Liver (tissue), 9 donors: ENCODE results near the gene UBFD1. TPM values are rescaled to one million over a fixed set of nuclear protein-coding genes. Genes with fewer than 3 reads are reported as not detected.
"Not testable (repeated sequence)": the region's sequence is repeated elsewhere in the genome, so short reads cannot be mapped to it uniquely, and the experiment has no call there.

Source experiments
- DNase-seq: peaks from one replicate; pipeline ENCODE4 v3.0.0-alpha.2; 2017; ENCODE audit warnings: low spot score
- H3K27ac ChIP-seq, 2 donors: one replicate each; pipeline ENCODE4 v1.7.0; 2013; ENCODE audit warnings: inconsistent platforms in 2 of 2, low read length in 2 of 2, control low read depth in 1 of 2, low read depth in 1 of 2, mild to moderate bottlenecking in 1 of 2
- H3K27me3 ChIP-seq, 4 donors: one replicate each; pipeline versions ENCODE4 v1.6.1 to v1.7.0; 2013; ENCODE audit warnings: low read length in 3 of 4, inconsistent platforms in 1 of 4, mild to moderate bottlenecking in 1 of 4, moderate library complexity in 1 of 4; ENCODE audit not compliant: control insufficient read depth in 4 of 4, insufficient read depth in 4 of 4
- H3K36me3 ChIP-seq, 4 donors: one replicate each; pipeline versions ENCODE4 v1.6.1 to v1.7.0; 2013; ENCODE audit warnings: low read length in 3 of 4, mild to moderate bottlenecking in 3 of 4, low read depth in 1 of 4, moderate library complexity in 1 of 4; ENCODE audit not compliant: control insufficient read depth in 4 of 4, insufficient read depth in 3 of 4
- H3K4me1 ChIP-seq, 4 donors: one replicate each; pipeline versions ENCODE4 v1.6.1 to v1.7.0; 2013; ENCODE audit warnings: low read length in 3 of 4, mild to moderate bottlenecking in 3 of 4, moderate library complexity in 1 of 4; ENCODE audit not compliant: control insufficient read depth in 4 of 4, insufficient read depth in 4 of 4
- H3K4me3 ChIP-seq, 3 donors: one replicate each; pipeline versions ENCODE4 v1.6.1 to v1.7.0; 2013; ENCODE audit warnings: low read length in 3 of 3, control low read depth in 1 of 3, low read depth in 1 of 3, mild to moderate bottlenecking in 1 of 3
- H3K9ac ChIP-seq, 2 donors: one replicate each; pipeline ENCODE4 v1.7.0; 2013; ENCODE audit warnings: low read length in 2 of 2, mild to moderate bottlenecking in 2 of 2, moderate library complexity in 2 of 2, control low read depth in 1 of 2, low read depth in 1 of 2
- H3K9me3 ChIP-seq, 4 donors: one replicate each; pipeline versions ENCODE4 v1.6.1 to v1.7.0; 2013; ENCODE audit warnings: low read length in 3 of 4; ENCODE audit not compliant: control insufficient read depth in 4 of 4
- FOXA1 ChIP-seq: IDR thresholded peaks from 2 replicates; pipeline ENCODE4 v1.6.1; 2016; ENCODE audit warnings: antibody characterized with exemption
- FOXA2 ChIP-seq: IDR thresholded peaks from 2 replicates; pipeline ENCODE4 v1.6.1; 2016; ENCODE audit warnings: antibody characterized with exemption
- GABPA ChIP-seq, 2 donors: IDR thresholded peaks in 1 of 2; conservative IDR thresholded peaks in 1 of 2; 2 replicates each; pipeline ENCODE4 v1.6.1; 2016; ENCODE audit warnings: antibody characterized with exemption in 2 of 2, mild to moderate bottlenecking in 1 of 2, moderate library complexity in 1 of 2
- HNF4A ChIP-seq, 2 donors: conservative IDR thresholded peaks; 2 replicates each; pipeline ENCODE4 v1.6.1; 2016; ENCODE audit warnings: antibody characterized with exemption in 2 of 2, mild to moderate bottlenecking in 2 of 2
- JUND ChIP-seq, 2 donors: IDR thresholded peaks; 2 replicates each; pipeline ENCODE4 v1.6.1; 2016; ENCODE audit warnings: antibody characterized with exemption in 2 of 2
- MAX ChIP-seq: IDR thresholded peaks from 2 replicates; pipeline ENCODE4 v1.6.1; 2016; ENCODE audit warnings: antibody characterized with exemption
- NR2F2 ChIP-seq: IDR thresholded peaks from 2 replicates; pipeline ENCODE4 v1.6.1; 2016; ENCODE audit warnings: antibody characterized with exemption
- RAD21 ChIP-seq, 2 donors: IDR thresholded peaks; 2 replicates each; pipeline ENCODE4 v1.6.1; 2016; ENCODE audit warnings: antibody characterized with exemption in 2 of 2, mild to moderate bottlenecking in 2 of 2
- REST ChIP-seq: IDR thresholded peaks from 2 replicates; pipeline ENCODE4 v1.6.1; 2016; ENCODE audit warnings: antibody characterized with exemption, mild to moderate bottlenecking
- RXRA ChIP-seq, 2 donors: IDR thresholded peaks; 2 replicates each; pipeline ENCODE4 v1.6.1; 2017 to 2018; ENCODE audit warnings: antibody characterized with exemption in 2 of 2, mild to moderate bottlenecking in 1 of 2
- SP1 ChIP-seq: IDR thresholded peaks from 2 replicates; pipeline ENCODE4 v1.6.1; 2018; ENCODE audit warnings: antibody characterized with exemption, mild to moderate bottlenecking
- TAF1 ChIP-seq: conservative IDR thresholded peaks from 2 replicates; pipeline ENCODE4 v1.6.1; 2016; ENCODE audit warnings: antibody characterized with exemption, mild to moderate bottlenecking
- YY1 ChIP-seq: IDR thresholded peaks from 2 replicates; pipeline ENCODE4 v1.6.1; 2016; ENCODE audit warnings: antibody characterized with exemption, mild to moderate bottlenecking
- WGBS: extraction: QIAGEN DNeasy Blood & Tissue Kit; methylation state at CpG from one replicate; pipeline ENCODE4 v1.1.7; 2013; 5-methylcytosine and 5-hydroxymethylcytosine counted together
- polyA plus RNA-seq, 2 donors: library from polyadenylated mRNA; stranded (reverse) in 1 of 2; unstranded in 1 of 2; fragments of 200-250 nt in 1 of 2; fragments of >200 nt in 1 of 2; fragmentation: Nextera tagmentation in 1 of 2; extraction: Ambion mirVana in 1 of 2; gene quantifications; one replicate each; pipeline versions ENCODE4 v1.2.1 to v1.2.3, GENCODE V29; 2013 to 2015
- total RNA-seq, 2 donors: library from RNA; depleted of rRNA; stranded (reverse); fragments of >200 nt; gene quantifications; one replicate each; pipeline ENCODE4 v1.2.3, GENCODE V29; 2014
- TF ChIP-seq, protein P1 (sequence below): fragments of 150-350 bp; IDR thresholded peaks from 2 replicates; pipeline ENCODE4 v1.5.1; 2017; ENCODE audit warnings: improper control_type of control experiment, low read depth, low read length; ENCODE audit not compliant: missing input control
- TF ChIP-seq, protein P2 (sequence below): IDR thresholded peaks from 2 replicates; pipeline ENCODE4 v1.6.1; 2016; ENCODE audit warnings: antibody characterized with exemption
- donor health status: healthy.
- donor health status: healthy.
- donor health status: healthy.
- donor health status: healthy.
- donor health status: healthy.

The UBFD1 gene
- total and polyA plus RNA-seq, 4 donors: 9.2 to 42.4 (median 25.6) TPM

DNA sequence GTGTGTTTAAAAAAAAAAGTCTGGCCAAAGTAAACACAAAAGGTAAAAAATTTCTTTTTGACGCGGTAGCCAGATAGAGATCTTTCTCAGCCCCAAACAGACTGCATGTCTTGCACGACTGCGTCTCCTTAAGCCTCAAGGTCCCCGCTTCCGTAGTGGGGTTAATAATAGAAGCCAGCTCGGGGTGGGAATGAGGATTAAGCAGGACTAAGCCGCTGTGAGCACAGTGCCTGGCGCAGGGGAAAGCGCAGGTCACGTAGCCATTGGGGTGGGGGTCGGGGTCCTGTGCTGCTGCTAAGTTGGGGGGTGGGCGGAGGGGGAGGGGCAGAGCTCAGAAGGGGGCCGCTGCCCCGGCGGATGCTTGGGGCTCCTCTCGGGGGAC is 47.8 kb upstream of the UBFD1 start (continued):
- TF ChIP-seq YY1 (no peak), TAF1 (no peak), NR2F2 (no peak), FOXA1 (no peak)
- TF ChIP-seq, protein P1, sequence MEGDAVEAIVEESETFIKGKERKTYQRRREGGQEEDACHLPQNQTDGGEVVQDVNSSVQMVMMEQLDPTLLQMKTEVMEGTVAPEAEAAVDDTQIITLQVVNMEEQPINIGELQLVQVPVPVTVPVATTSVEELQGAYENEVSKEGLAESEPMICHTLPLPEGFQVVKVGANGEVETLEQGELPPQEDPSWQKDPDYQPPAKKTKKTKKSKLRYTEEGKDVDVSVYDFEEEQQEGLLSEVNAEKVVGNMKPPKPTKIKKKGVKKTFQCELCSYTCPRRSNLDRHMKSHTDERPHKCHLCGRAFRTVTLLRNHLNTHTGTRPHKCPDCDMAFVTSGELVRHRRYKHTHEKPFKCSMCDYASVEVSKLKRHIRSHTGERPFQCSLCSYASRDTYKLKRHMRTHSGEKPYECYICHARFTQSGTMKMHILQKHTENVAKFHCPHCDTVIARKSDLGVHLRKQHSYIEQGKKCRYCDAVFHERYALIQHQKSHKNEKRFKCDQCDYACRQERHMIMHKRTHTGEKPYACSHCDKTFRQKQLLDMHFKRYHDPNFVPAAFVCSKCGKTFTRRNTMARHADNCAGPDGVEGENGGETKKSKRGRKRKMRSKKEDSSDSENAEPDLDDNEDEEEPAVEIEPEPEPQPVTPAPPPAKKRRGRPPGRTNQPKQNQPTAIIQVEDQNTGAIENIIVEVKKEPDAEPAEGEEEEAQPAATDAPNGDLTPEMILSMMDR: no peak

DNA sequence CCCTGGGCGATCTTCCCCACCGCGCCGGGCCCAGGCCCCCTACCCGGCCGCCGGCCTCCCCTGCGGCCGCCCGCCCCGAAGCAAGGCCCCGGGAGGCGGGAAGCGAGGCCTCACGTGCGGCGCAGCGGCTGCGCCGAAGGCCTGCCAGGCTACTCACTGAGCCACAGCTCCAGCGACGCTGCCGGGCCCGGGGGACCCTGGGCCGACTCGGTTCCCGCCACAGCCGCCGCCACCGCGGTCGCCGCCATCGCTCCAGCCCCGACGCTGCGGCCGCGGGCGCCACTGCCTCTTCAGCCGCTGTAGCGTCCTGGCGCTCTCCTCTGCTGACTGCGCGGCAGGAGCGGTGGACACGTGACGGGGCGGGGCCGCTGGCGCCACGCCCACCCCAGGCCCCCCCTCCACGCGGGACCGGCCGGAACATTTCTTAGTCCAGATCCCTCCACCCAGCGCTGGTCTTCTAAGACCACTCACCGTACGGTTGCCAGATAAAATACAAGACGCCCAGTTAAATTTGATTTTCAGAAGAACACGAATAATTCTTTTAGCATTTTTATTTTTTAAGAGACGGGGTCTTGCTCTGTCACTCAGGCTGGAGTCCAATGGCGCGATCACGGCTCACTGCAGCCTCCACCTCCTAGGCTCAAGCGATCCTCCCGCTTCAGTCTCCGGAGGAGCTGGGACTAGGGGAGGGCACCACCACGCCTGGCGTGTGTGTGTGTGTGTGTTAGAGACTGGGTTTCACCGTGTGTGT is 47.2 kb upstream of the UBFD1 start, which contains the start of gene GGA2:
TSS of gene GGA2 (minus strand) at position 331 of the 751 bp plus-strand sequence. CDS start at position 248, 83 bp downstream.
- Histone ChIP-seq H3K36me3 (peaks cover 0 to 2% (median 0%) of the 10 kb centered on the region in 4 donors), H3K27ac (peak within 1 kb of the TSS; percentile 61 to 75), H3K9ac (peak within 1 kb of the TSS; percentile 43 to 81), H3K27me3 (no peaks in the 10 kb centered on the region), H3K4me3 (peak within 1 kb of the TSS; percentile 77 to 87 (median 79)), H3K4me1 (peaks cover 7 to 15% (median 11%) of the 10 kb centered on the region in 4 donors), H3K9me3 (no peaks in the 10 kb centered on the region)
- TF ChIP-seq YY1 (peak; percentile 34), FOXA1 (no peak), JUND (IDR thresholded peaks at IDR 0.05) (no peak)
- TF ChIP-seq, protein P1: no peak
- peak; percentile 86 for DNase-seq
- WGBS: 2% methylated on average over 71 of the region's 71 CpGs

DNA sequence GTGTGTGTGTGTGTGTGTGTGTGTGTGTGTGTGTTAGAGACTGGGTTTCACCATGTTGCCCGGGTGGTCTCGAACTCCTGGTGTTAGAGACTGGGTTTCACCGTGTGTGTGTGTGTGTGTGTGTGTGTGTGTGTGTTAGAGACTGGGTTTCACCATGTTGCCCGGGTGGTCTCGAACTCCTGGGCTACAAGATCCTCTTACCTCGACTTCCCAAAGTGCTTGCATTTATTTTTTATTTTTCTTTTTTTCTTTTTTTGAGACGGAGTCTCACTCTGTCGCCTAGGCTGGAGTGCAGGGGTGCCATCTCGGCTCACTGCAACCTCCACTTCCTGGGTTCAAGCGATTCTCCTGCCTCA is 46.6 kb upstream of the UBFD1 start:
- not testable (repeated sequence) for H3K36me3 ChIP-seq, H3K27me3 ChIP-seq, H3K9ac ChIP-seq, H3K27ac ChIP-seq, H3K9me3 ChIP-seq, DNase-seq
- Histone ChIP-seq H3K4me3 (peak overlapping the region in 1 of 3 donors; percentile 87), H3K4me1 (peaks cover 3 to 15% (median 11%) of the 10 kb centered on the region in 4 donors)
- WGBS: 81% methylated on average over 10 of the region's 10 CpGs

DNA sequence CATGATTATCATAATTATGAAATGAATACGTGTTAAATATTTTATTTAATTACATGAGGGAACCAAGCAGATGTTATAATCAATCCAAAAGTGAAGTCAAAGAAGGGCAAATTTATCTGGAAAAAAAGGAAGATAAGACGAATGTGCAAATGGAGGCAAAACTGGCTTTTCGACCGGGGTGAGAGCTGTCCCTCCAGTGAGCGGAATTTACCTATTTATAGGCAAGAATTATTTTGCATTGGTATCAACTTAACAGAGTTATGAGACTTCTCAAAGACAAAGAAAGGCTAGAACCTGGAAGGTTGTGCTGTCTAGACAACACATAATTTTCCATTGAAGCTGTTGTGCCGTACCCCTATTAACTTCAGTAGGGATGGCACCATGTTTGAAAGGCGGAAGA is 45.8 kb upstream of the UBFD1 start:
- H3K9me3 ChIP-seq: no peaks in the 10 kb centered on the region
- no peak overlapping the region for H3K4me3 ChIP-seq
- DNase-seq: no peak
- WGBS: 95% methylated on average over 7 of the region's 7 CpGs
- peaks cover 3 to 13% (median 11%) of the 10 kb centered on the region in 4 donors for H3K4me1 ChIP-seq
- H3K9ac ChIP-seq: no peak overlapping the region
- H3K27ac ChIP-seq: no peak overlapping the region
- TF ChIP-seq SP1: no peak
- no peak for TF ChIP-seq RAD21 (IDR thresholded peaks at IDR 0.05)
- no peak for TF ChIP-seq NR2F2
- TF ChIP-seq, protein P2, sequence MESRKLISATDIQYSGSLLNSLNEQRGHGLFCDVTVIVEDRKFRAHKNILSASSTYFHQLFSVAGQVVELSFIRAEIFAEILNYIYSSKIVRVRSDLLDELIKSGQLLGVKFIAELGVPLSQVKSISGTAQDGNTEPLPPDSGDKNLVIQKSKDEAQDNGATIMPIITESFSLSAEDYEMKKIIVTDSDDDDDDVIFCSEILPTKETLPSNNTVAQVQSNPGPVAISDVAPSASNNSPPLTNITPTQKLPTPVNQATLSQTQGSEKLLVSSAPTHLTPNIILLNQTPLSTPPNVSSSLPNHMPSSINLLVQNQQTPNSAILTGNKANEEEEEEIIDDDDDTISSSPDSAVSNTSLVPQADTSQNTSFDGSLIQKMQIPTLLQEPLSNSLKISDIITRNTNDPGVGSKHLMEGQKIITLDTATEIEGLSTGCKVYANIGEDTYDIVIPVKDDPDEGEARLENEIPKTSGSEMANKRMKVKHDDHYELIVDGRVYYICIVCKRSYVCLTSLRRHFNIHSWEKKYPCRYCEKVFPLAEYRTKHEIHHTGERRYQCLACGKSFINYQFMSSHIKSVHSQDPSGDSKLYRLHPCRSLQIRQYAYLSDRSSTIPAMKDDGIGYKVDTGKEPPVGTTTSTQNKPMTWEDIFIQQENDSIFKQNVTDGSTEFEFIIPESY: no peak
- TF ChIP-seq GABPA (IDR thresholded peaks at IDR 0.05 in 1 of 2, conservative IDR thresholded peaks at IDR 0.05 in 1 of 2): no peak
- no peak for TF ChIP-seq RXRA (IDR thresholded peaks at IDR 0.05)
- TF ChIP-seq HNF4A (conservative IDR thresholded peaks at IDR 0.05): no peak
- no peak for TF ChIP-seq MAX
- no peak for TF ChIP-seq YY1
- no peak for TF ChIP-seq FOXA2
- no peak for TF ChIP-seq REST
- TF ChIP-seq JUND (IDR thresholded peaks at IDR 0.05): no peak
- H3K36me3 ChIP-seq: peaks cover 0 to 2% (median 0%) of the 10 kb centered on the region in 4 donors
- H3K27me3 ChIP-seq: no peaks in the 10 kb centered on the region
